DMS53 treated with DMSO at 0.1 percent for 48 hours (cell line): ENCODE results near the gene LIMCH1.
"Not testable (repeated sequence)": the region's sequence is repeated elsewhere in the genome, so short reads cannot be mapped to it uniquely, and the experiment has no call there.

Experiments
- DNase-seq: peaks from one replicate; lab custom pipeline; 2025; ENCODE audit not compliant: unreplicated experiment; lab: John Stamatoyannopoulos, UW

LIMCH1 gene

DNA sequence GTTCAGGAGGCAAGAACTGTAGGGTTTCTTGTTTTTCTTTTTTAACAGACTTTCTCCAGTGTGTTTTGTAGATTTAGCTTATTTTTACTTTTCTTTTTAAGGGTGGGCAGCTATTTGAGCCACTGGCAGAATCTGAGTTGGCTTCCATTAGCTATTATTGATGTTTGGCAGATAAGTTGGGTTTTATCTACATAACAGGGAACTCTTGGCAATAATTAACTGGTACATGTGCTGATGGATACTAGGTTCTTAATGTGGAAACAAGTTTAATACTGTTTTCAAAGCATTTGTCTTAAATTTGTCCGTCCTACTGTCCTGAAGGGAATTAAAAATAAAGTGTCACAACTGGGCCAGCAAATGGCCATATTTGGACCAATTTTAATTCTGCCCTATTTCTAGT is 130.1 kb downstream of the LIMCH1 start:
- DNase-seq = no peak

DNA sequence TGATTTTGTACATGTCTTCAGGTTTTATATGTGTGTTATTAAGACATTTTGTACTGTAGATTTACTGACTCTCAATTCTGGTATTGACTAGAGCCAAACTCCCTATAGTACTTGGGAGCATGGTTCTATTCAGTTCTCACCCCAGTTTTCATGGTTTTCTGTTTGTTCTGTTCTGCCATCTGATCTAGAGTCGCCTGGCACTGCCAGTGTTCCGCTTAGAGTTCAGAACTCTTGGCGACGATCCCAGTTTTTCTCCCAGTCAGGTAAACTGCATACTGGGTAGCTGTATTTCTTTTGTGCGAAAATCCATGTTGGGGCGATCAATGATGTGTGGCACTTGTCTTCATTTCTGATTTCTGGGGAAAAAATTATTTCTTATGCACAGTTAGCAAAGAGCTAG is 132.6 kb downstream of the LIMCH1 start:
- peak; percentile 23 for DNase-seq

DNA sequence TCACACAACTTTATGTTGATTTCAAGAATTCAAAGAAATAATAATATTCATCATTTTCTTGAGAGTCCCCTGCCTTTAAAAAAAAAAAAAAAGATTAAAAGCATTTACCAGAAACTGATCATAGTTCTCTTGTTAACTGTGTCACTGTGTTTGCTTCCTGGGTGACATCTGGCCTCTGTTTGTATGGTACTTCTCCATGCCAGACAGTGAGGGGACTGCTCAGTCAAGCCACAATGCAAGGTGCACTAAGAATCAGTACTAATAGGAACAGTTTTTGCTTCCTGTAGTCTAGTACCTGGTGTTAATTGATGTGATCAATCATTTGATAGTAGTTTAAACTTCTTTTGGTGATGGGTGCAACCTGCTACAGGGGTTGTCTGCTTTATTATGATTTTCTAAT is 133.0 kb downstream of the LIMCH1 start:
- peak; percentile 37 for DNase-seq

DNA sequence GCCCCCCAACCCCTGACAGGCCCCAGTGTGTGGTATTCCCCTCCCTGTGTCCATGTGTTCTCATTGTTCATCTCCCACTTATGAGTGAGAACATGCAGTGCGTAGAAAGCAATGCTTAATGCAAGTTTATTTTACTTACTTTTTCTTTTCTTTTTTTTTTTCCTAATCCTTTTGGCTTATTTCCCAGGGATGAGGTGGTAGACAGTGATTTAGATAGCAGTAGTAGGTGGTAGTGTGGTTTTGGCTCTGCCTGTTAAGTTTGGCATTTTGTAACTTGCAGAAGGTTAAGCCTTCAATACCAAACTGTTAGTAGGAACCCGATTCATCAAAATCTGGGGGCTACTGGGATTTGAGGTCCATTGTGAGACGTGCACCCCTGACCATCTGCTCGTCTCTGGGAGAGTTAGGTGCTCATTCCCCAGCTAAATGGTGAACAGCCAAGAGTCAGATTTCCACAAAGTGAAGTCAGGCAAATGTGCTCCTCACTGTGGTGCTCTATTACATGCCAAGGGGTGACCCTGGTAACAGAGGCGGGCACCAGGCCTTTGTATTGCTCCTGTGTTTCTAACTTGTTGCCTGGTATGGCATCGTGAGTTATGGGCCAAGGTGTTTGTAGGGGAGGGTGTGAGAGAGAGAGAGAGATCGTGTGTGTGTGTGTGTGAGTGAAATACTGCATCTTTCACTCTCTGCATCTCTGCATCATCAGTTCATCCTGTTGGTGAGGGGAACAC is 140.3 kb downstream of the LIMCH1 start:
- no peak for DNase-seq

DNA sequence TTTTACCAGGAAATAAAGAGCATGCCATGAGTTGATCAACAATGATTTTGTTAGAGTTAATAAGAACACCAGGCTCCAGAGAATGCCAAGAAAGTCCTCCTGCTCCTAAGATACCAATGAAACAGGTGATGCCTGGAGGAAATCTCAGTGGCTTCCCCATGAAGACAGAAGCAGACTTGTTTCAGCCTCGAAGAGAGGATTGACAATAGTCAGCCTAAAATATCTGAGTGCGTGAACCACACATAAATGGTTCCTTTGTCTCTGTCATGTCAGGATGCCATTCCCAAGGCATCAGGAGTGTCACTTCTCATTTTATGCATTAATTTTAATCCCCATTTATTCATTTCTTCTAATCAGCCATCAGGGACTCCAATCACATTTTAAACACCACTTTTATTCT is 141.0 kb downstream of the LIMCH1 start:
- no peak for DNase-seq

DNA sequence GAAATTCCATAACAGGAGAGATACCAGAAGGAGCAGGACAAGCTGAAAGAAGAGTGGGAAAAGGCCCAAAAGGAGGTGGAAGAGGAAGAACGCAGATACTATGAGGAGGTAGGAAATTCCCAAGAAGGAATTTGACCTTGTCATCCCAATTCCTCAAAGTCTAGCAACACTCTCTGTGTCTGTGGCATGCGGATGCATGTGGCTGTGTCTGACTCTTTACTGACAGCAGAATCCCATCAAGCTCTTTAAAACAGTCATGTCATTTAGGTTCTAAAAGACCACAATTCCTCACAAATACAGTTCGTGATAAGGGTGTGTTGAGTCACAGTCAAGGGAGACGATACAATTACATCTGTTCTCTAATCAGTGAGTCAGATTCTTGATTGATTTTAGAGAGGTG is 142.0 kb downstream of the LIMCH1 start:
- DNase-seq = no peak

DNA sequence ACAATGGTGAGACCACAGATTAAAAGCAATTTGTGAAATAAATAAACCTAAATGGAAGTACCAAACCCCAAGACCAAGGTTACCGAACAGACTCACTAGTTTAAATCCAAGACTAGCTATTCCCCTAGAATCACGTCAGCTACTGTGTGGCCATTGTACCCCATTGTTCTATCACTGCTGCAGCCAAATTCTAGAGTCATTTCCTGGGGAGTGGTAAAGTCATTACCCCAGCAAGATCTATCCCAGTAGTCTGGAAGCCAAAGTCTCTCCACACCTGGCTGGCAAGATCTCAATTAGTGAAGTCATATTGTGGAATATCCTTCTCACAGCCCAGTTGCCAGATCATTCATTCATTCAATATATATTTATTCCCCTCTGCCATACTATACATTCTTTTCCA is 143.1 kb downstream of the LIMCH1 start:
- DNase-seq = no peak

DNA sequence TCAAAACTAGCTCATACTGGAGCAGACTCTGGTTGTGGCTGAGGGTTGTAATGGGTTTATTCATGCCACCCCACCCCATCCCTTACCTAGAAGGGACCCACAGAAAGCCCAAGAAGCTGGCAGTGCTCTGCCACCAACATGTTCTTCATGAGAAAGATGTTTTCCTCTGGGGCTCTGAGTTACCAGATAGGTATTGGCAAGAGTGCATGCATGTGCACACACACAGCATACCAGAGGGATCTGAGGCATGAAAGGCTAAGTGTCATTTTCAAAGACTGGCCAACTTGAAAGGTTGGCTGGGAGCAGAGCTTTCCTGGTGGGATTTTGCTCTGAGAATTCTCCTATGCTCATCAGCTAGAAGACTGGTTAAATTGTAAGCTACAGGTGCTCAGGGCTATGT is 145.4 kb downstream of the LIMCH1 start:
- no peak for DNase-seq

DNA sequence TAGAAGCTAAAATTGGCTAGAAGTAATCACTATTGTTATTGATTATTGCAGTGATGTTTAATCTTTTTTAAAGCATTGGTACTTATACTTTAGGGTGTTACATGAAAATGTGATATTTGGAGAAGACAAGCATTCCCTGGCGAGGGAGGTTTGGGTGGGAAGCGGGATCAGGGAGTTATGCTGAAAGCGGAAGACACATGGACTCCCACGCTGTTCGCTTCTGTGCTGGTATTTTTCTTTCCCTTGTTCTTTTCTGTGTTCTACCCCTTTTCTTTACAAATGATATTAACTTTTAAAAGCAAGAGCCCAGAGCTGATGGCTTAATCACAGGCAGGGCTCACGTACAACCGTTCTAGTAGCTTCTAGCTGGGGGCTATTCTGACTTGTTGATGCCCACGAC is 148.9 kb downstream of the LIMCH1 start:
- DNase-seq = no peak

DNA sequence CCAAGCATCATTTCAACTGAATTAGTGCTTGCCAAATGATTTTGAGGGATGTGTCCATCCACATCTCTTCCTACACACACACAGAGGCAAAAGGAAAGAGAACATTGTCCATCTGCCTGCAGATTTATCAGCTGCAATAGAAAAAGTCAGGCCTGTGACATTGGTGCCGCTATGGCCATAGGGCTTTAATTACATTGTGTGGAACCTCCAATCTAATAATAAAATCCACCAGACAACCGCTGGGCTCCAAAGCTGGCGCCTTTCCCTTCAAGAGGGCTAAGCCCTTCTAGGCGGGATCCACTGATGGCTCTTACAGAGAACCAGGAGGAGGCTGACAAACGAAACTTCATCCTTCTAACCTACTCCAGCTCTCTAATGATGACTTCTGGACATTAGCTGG is 150.0 kb downstream of the LIMCH1 start:
- DNase-seq = no peak

DNA sequence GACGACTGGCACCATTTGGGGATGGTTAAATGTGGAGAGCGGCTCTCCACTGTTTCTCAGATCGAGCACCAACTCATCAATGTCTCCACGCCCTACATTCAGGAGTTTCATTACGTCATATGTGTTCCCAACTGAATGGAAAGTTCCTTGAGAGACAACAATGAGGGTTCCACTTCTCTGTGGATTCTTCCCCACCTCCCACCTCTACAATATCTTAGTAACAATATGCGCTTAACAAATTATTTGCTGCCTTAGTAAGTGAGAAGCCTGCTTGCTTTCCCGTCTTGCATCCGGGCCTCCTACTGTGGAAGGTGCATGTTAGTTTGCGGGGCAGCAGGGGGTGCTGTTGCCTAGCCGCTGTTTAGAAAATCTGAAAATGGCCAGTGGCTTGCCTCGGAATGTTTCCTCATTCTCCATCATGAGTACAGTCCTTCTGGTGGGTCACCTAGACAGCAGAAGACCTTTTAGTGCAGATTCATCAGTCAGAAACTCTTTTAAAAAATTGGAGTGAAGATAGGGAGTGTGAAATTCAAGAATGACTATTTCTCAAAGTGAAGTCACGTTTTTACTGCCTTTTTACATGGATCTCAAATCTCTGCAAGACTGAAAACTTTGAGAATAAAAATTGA is 154.9 kb downstream of the LIMCH1 start:
- peak; percentile 71 for DNase-seq

DNA sequence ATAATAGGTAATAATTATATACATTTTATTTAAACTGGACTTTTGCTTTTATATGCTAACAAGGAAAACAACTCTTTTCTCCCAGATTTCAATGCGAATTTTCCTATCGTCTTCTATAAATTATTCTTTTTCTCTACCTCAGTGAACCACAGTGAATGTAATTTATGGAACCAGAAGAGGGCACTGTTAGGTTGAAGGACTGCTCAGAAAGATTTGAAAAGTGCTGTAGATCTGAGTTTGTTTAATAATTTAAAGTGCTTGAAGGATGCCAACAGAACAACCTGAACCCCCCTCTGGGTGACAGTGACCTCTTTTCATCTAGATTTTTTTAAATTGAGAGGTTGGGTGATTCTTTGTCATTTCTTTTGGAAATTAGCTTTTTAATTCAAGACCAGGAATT is 155.7 kb downstream of the LIMCH1 start:
- DNase-seq = peak; percentile 42

DNA sequence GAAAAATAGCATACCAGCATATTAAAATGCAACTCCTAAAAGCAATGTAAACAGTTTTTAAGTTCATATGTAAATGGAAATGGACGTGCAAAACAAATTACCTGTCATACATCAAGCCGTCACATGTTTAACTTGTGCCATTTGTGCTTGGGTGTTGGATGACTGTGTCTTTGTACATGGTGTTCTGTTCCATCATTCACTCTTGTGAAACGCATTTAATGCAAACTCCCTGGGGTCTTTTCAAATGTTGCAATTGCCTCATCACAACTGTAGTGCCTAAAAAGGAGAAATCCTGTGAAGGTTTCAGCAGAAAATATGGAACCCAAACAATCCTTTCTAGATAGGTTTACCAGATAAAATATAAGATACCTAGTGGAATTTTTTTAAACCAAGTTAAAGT is 158.2 kb downstream of the LIMCH1 start:
- no peak for DNase-seq

DNA sequence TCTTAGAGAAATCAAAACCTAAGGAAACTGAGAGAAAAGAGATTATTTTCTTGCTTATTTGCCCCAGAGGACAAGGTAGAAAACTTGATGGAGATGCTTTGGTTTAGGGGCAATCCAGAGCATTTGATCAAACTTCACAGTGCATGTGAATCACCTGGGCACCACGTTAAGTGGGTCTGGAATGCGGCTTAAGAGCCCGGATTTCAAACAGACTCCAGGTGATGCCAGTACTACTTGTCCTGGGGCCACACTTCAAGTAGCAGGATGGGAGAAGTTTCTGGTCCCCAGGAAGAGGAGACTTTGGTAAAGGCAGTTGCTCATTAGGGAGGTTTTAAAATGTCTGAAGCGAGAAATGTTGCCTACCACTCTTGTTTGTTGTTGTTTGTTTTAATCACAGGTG is 158.8 kb downstream of the LIMCH1 start:
- no peak for DNase-seq

DNA sequence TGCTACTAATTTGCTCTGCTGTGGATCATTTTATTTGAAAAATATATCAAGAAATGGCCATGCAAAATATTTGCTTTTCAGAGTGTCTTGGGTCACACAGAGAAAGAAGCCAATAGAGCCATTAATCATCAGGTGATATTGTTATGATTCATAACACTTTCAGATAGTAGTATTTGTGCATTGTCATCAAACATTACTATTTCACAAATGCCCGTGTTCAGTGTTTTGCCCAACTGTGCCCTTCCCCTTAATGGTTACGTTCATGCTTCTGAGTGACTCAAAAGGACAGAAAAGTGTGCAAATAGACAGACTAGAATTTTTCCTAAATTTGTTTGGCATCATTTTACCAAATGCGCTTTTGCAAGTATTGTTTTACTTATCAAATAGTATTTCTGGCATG is 164.0 kb downstream of the LIMCH1 start:
- no peak for DNase-seq

DNA sequence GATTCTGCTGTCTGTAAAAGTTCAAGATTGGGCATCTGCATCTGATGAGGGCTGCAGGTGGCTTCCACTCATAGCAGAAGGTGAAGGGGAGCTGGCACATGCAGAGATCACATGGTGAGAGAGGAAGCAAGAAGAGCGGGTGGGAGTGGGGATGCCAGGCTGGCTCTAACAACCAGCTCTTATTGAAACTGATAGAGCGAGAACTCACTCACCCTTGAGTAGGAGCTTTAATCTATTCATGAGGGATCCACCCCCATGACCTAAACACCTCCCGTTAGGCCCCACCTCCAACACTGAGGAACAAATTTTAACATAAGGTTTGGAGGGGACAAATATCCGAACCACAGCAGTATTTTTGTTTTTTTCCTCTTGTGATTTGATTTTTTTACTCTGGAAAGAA is 164.8 kb downstream of the LIMCH1 start:
- no peak for DNase-seq

DNA sequence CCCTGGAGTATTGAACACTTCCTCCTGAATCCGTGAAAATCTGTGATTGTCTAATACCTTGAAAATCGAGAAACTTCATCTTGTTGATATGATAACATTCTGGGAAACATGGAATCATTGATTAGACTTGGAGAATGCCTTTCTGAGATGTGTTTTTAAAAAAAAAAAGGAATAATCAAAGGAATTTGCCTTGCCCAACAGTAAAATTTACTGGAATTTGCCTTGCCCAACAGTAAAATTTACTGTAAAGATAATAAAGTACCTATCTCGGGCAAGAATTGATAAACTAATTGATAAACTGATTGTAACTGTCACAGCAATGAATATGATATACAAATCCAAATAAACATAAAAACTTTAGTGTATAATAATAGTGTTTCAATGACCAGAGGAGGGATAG is 165.8 kb downstream of the LIMCH1 start:
- DNase-seq = no peak

DNA sequence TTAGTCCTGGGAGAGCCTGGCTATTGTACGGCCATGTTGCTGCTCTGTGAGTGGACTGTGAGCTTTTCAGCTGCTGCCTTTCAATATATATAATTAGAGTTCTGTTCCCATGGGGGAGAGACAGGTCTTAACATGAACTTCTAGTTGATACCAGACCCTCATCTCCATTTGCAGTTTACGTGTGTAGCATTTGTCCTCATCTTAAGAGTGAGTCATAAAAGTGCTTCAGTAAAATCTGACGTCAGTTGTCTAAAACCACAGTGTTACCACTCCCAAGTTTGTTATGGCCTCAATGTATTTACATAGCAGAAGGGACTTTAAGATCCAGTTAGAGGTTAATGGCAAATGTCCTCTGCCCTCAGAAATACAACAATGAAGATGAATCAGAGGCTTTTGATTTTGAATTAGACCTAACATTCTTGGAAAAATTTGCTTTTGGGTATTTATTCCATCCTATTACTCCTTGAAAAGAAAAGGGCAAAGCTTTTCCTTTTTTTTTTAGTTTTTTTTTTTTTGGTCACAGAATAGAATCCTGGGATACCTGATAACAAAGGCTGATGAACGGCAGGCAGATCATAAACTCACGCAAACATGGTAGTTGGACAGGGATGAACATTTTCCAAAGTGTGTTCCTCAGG is 172.0 kb downstream of the LIMCH1 start:
- peak; percentile 85 for DNase-seq

DNA sequence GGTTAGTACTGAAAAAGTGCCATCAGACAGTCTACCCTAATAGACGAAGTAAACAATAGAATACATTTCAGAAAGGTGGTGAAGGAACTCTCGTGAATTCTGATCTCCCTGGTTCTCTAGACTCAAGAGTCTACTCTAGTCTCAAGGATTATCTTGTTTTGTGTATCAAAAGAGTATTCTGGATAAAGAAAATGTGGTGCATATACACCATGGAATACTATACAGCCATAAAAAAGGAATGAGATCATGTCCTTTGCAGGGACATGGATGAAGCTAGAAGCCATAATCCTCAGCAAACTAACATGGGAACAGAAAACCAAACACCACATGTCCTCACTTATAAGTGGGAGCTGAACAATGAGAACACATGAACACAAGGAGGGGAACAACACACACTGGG is 173.7 kb downstream of the LIMCH1 start:
- DNase-seq = not testable (repeated sequence)

DNA sequence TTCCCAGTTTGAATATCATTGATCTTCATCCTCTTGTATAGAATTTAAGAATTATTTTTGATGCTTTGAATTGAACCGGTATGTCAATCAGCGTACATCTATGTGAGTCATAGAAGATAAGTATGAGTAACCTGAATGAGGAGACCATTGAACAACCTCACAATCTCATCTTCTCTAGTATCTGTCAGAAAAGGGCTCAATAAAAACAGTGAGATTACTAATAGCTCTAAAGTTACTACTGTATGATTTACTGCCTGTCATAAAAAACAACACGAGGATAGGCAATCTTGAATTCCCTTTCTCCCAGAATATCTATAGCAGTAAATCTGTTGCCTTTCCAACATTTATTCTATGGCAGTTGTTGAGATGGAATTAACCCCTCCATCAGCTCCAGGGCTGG is 174.5 kb downstream of the LIMCH1 start:
- no peak for DNase-seq

DNA sequence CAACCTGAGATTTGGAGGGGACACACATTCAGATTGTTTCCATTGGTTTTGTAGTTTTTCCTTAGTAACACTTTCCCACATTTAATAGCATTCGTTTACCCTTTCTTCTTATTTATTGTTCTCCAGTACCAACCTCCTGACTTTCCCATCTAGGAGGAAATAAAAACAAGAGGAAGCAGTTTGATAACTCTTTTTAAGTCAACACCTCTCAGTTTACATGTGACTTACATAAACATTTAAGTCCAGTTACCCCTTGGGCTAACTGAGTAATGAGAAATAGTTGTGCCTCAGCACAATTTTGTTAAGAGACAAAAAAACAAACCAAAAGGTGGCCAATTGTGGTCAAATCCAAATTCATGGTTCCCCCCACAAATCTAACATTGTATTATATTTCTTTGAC is 175.8 kb downstream of the LIMCH1 start:
- no peak for DNase-seq

DNA sequence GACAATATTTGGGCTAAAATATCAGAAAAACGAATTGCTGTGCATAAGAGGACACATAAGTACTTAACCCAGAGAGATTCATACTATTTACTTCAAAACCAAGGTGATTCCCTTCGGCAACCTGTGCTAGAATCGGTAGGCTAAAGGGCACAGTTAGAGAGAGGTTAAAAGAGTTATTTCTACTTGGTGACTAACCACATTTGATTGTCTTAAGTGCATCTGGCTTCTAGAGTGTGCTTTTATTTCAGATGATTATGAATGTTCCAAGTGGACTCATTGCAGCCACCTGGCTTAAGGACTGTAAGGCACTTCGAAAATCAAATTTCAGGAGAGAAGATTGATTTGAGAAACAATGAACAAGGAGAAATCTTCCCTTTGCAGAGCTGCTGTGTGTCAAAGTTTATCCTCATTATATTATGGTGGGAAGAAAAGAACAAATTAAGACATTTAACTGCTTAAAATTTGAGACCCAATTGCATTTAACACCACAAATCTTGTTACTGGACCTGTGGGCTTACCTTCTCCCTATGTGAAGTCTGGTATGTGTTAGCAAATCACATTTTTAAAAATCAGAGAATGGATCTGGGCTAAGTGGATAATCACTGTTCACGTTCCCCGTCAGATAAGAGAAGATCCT is 176.5 kb downstream of the LIMCH1 start:
- no peak for DNase-seq
